HG03575 (cell line): ENCODE data around the gene YIF1A.
A peak's percentile ranks its signal among the peaks of the same experiment; 100 is the strongest.

ENCODE experiments used
- ATAC-seq: cut with Tn5 transposase; IDR thresholded peaks from one replicate; pipeline ENCODE4 v1.9.1; 2021; ENCODE audit not compliant: unreplicated experiment, insufficient number of reproducible peaks, low FRiP score; ENCODE audit errors: extremely low read depth

The YIF1A gene

GRCh38 chr11:66290330-66290621, 1.3 kb upstream of the YIF1A start:
- ATAC-seq: no peak

- peak; percentile 9 for ATAC-seq
Measured at GRCh38 chr11:66289548-66290329, 796 bp upstream of the YIF1A start.

GRCh38 chr11:66287889-66288670, 863 bp downstream of the YIF1A start:
- ATAC-seq: no peak

- no peak for ATAC-seq
Measured at GRCh38 chr11:66287211-66287888, 1.6 kb downstream of the YIF1A start.

- ATAC-seq: no peak
Measured at GRCh38 chr11:66286699-66287098, 2.2 kb downstream of the YIF1A start.

GRCh38 chr11:66285250-66285947, 3.5 kb downstream of the YIF1A start:
- ATAC-seq: no peak

- ATAC-seq: no peak
Measured at GRCh38 chr11:66284526-66285078, 4.3 kb downstream of the YIF1A start.

GRCh38 chr11:66283461-66284105, 5.4 kb downstream of the YIF1A start:
- ATAC-seq: no peak

GRCh38 chr11:66282468-66283455, 6.2 kb downstream of the YIF1A start:
- ATAC-seq: no peak

GRCh38 chr11:66281776-66282467, 7.0 kb downstream of the YIF1A start:
- no peak for ATAC-seq

GRCh38 chr11:66281001-66281400, 7.9 kb downstream of the YIF1A start:
- ATAC-seq: no peak

- ATAC-seq: no peak
Measured at GRCh38 chr11:66280428-66280827, 8.5 kb downstream of the YIF1A start.

GRCh38 chr11:66279092-66279734, 9.7 kb downstream of the YIF1A start:
- ATAC-seq: no peak

GRCh38 chr11:66278363-66279091, 10.4 kb downstream of the YIF1A start:
- no peak for ATAC-seq

- no peak for ATAC-seq
Measured at GRCh38 chr11:66277471-66278362, 11.2 kb downstream of the YIF1A start, which contains the start of gene CNIH2. Gene CNIH2 (plus strand): TSS chr11:66278175. CDS start chr11:66278457, 282 bp downstream.
